Psoas muscle (tissue), 8 donors: ENCODE measurements around the gene PPOX. TPM values are rescaled to one million over a fixed set of nuclear protein-coding genes. Genes with fewer than 3 reads are reported as not detected.

ENCODE experiments used
- ATAC-seq, 4 donors: fragments of 200-7000 bp; cut with Tn5 transposase; one replicate each; pipeline ENCODE4 v1.9.1; 2020; ENCODE audit warnings: moderate library complexity in 3 of 4, mild to moderate bottlenecking in 2 of 4
- DNase-seq, 2 donors: peaks; one replicate each; pipeline ENCODE4 v3.0.0-alpha.2; 2020
- H3K27ac ChIP-seq: fragments of 200-600 bp; one replicate; pipeline ENCODE4 v1.8.0; 2022
- H3K27me3 ChIP-seq, 3 donors: fragments of 200-600 bp in 1 of 3; one replicate each; pipeline versions ENCODE4 v1.6.1 to v1.8.0; 2013 to 2022; ENCODE audit warnings: low read length in 2 of 3, mild to moderate bottlenecking in 2 of 3, moderate library complexity in 1 of 3; ENCODE audit not compliant: insufficient read depth in 3 of 3
- H3K36me3 ChIP-seq, 2 donors: fragments of 200-600 bp in 1 of 2; one replicate each; pipeline versions ENCODE4 v1.6.1 to v1.8.0; 2013 to 2022; ENCODE audit warnings: low read depth in 1 of 2, mild to moderate bottlenecking in 1 of 2, moderate library complexity in 1 of 2; ENCODE audit not compliant: insufficient read depth in 1 of 2
- H3K4me1 ChIP-seq: fragments of 200-600 bp; one replicate; pipeline ENCODE4 v1.8.0; 2022
- H3K4me3 ChIP-seq: fragments of 200-600 bp; one replicate; pipeline ENCODE4 v1.8.0; 2022; ENCODE audit warnings: mild to moderate bottlenecking
- H3K9me3 ChIP-seq: fragments of 200-600 bp; one replicate; pipeline ENCODE4 v1.8.0; 2022
- CTCF ChIP-seq: fragments of 200-600 bp; IDR thresholded peaks from one replicate; pipeline ENCODE4 v1.8.0; 2022; ENCODE audit warnings: antibody characterized with exemption
- WGBS, 3 donors: extraction: QIAGEN DNeasy Blood & Tissue Kit; methylation state at CpG; one replicate each; pipeline versions ENCODE4 v1.1.6 to v1.1.7; 2013; 5-methylcytosine and 5-hydroxymethylcytosine counted together
- intact Hi-C, 2 donors: fragments of 100-400 bp; cut with DNase I; formaldehyde crosslinking; loops; one replicate each; pipeline versions ENCODE4 v1.11.0 to v1.14.2; 2022
- polyA plus RNA-seq, 3 donors: library from polyadenylated mRNA; stranded (reverse); fragments of 200-250 nt; gene quantifications; one replicate each; pipeline ENCODE4 v1.2.3, GENCODE V29; 2013
- total RNA-seq, 4 donors: library from RNA; stranded (reverse); fragmentation: NEBNext Ultra II Directional in 2 of 4; extraction: Animal tissue kit (Norgen Biotek cat#: 25700) in 2 of 4; gene quantifications; one replicate each; pipeline versions ENCODE4 v1.2.1 to v1.2.4, GENCODE V29; 2021 to 2023
- donor health status: healthy with polysubstance abuse.
- donor health status: DM: no; HTN: no; CAD: no; lungs with moderate emphysema.
- donor health status: Bipolar disorder and iron deficiency.
- donor health status: healthy.
- donor health status: DM: yes; HTN: yes; CAD: no.
- donor health status: DM: no; HTN: no; CAD: no.
- donor health status: DM: no; HTN: no; CAD: no.
- donor health status: DM: yes; HTN: yes; CAD: no.

Gene PPOX
- total and polyA plus RNA-seq, 7 donors = 4.8 to 13.1 (median 7.4) TPM

- peak overlapping the region; percentile 91 for H3K27ac ChIP-seq
- intact Hi-C loops = no loop called here
- 80 to 87% (median 85%) methylated on average over 10 of the region's 10 CpGs for WGBS, 3 donors
- peak in 1 of 2 donors; percentile 44 for DNase-seq
- ATAC-seq = no peak
- H3K9me3 ChIP-seq = no peaks in the 10 kb centered on the region
- no peak for TF ChIP-seq CTCF
- H3K4me1 ChIP-seq = peaks cover 24% of the 10 kb centered on the region
- peaks cover 6 to 55% of the 10 kb centered on the region in 2 donors for H3K36me3 ChIP-seq
- H3K4me3 ChIP-seq = peak overlapping the region; percentile 77
- H3K27me3 ChIP-seq = no peaks in the 10 kb centered on the region
Observed at GRCh38 chr1:161175771-161176453, 9.7 kb downstream of the PPOX start.

- intact Hi-C loops = loop anchor here in 1 of 2 donors (1.0 kb wide), 2 partner anchors 13 to 44 kb away; partner anchors contain the start of gene DEDD
- peak in 2 of 4 donors; percentile 1 to 13 for ATAC-seq
Observed at GRCh38 chr1:161176468-161177111, 10.4 kb downstream of the PPOX start.

GRCh38 chr1:161177112-161177935, 11.1 kb downstream of the PPOX start, which contains the start of gene B4GALT3:
TSS of gene B4GALT3 (minus strand) at chr1:161177507. CDS start at chr1:161176060, 1,447 bp downstream.
- no peaks in the 10 kb centered on the region for H3K9me3 ChIP-seq
- no peaks in the 10 kb centered on the region for H3K27me3 ChIP-seq
- peaks cover 6 to 41% of the 10 kb centered on the region in 2 donors for H3K36me3 ChIP-seq
- peaks cover 22% of the 10 kb centered on the region for H3K4me1 ChIP-seq
- TF ChIP-seq CTCF = peak; percentile 18
- intact Hi-C loops = loop anchor here in 1 of 2 donors (1.0 kb wide), 2 partner anchors 12 to 45 kb away; partner anchors contain the start of gene DEDD
- H3K4me3 ChIP-seq = peak within 1 kb of the TSS; percentile 77
- peak; percentile 97 to 99 (median 98) for ATAC-seq
- H3K27ac ChIP-seq = peak within 1 kb of the TSS; percentile 91
- 5 to 7% (median 5%) methylated on average over 42 to 50 of the region's 50 CpGs for WGBS, 3 donors
- DNase-seq = peak; percentile 91 to 95

More at GRCh38 chr1:161176468-161177111, 10.4 kb downstream of the PPOX start:
- Histone ChIP-seq H3K9me3 (no peaks in the 10 kb centered on the region), H3K4me1 (peaks cover 24% of the 10 kb centered on the region), H3K4me3 (peak overlapping the region; percentile 77), H3K36me3 (peaks cover 6 to 48% of the 10 kb centered on the region in 2 donors), H3K27ac (peak overlapping the region; percentile 91), H3K27me3 (no peaks in the 10 kb centered on the region)
- DNase-seq = peak in 1 of 2 donors; percentile 28
- TF ChIP-seq CTCF = no peak
- 17 to 18% (median 18%) methylated on average over 15 to 17 of the region's 17 CpGs for WGBS, 3 donors

- Histone ChIP-seq H3K27me3 (no peaks in the 10 kb centered on the region), H3K9me3 (no peaks in the 10 kb centered on the region), H3K27ac (peak overlapping the region; percentile 91), H3K4me3 (peak overlapping the region; percentile 77), H3K4me1 (peaks cover 16% of the 10 kb centered on the region), H3K36me3 (peaks cover 6 to 35% of the 10 kb centered on the region in 2 donors)
- no peak for ATAC-seq
- no peak for DNase-seq
- intact Hi-C loops = loop anchor here in 1 of 2 donors (1.0 kb wide), 2 partner anchors 11 to 46 kb away; partner anchors contain the start of gene DEDD
- no peak for TF ChIP-seq CTCF
- 67 to 78% (median 72%) methylated on average over 9 of the region's 9 CpGs for WGBS, 3 donors
Observed at GRCh38 chr1:161177936-161178244, 11.7 kb downstream of the PPOX start.
